Measurements from ENCODE around the gene ZNF483. TPM values are rescaled to one million over a fixed set of nuclear protein-coding genes. Genes with fewer than 3 reads are reported as not detected.

ZNF483 gene
- total and polyA plus RNA-seq, 4 donors, result 0.03 to 2.5 (median 0.65) TPM

GRCh38 chr9:111561165-111561719 is 36.3 kb downstream of the ZNF483 start:
- no peaks in the 10 kb centered on the region for H3K4me1 ChIP-seq (ENCODE audit: control insufficient read depth in 4 of 4, insufficient read depth in 4 of 4, low read length in 3 of 4)
- DNase-seq (ENCODE audit: low spot score), result no peak
- H3K9me3 ChIP-seq (ENCODE audit: control insufficient read depth in 4 of 4, low read length in 3 of 4), result no peaks in the 10 kb centered on the region
- H3K4me3 ChIP-seq (ENCODE audit: low read depth in 1 of 3, low read length in 3 of 3), result no peak overlapping the region
- H3K27me3 ChIP-seq (ENCODE audit: control insufficient read depth in 4 of 4, insufficient read depth in 4 of 4, low read length in 3 of 4), result no peaks in the 10 kb centered on the region
- no peak overlapping the region for H3K27ac ChIP-seq (ENCODE audit: low read depth in 1 of 2, low read length in 2 of 2)
- TF ChIP-seq FOXA2 (IDR thresholded peaks at IDR 0.05) (no peak), EGR1 (IDR thresholded peaks at IDR 0.05; ENCODE audit: low read depth in 2 of 2) (no peak), YY1 (IDR thresholded peaks at IDR 0.05) (no peak), CTCF (IDR thresholded peaks at IDR 0.05; ENCODE audit: low read depth, low read length, missing input control) (no peak)
- TF ChIP-seq, protein P1, sequence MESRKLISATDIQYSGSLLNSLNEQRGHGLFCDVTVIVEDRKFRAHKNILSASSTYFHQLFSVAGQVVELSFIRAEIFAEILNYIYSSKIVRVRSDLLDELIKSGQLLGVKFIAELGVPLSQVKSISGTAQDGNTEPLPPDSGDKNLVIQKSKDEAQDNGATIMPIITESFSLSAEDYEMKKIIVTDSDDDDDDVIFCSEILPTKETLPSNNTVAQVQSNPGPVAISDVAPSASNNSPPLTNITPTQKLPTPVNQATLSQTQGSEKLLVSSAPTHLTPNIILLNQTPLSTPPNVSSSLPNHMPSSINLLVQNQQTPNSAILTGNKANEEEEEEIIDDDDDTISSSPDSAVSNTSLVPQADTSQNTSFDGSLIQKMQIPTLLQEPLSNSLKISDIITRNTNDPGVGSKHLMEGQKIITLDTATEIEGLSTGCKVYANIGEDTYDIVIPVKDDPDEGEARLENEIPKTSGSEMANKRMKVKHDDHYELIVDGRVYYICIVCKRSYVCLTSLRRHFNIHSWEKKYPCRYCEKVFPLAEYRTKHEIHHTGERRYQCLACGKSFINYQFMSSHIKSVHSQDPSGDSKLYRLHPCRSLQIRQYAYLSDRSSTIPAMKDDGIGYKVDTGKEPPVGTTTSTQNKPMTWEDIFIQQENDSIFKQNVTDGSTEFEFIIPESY (IDR thresholded peaks at IDR 0.05), result no peak
- H3K36me3 ChIP-seq (ENCODE audit: control insufficient read depth in 4 of 4, insufficient read depth in 3 of 4, low read depth in 1 of 4, low read length in 3 of 4), result peaks cover 0 to 30% (median 23%) of the 10 kb centered on the region in 4 donors
- H3K9ac ChIP-seq (ENCODE audit: low read depth in 1 of 2, low read length in 2 of 2), result no peak overlapping the region

DNA sequence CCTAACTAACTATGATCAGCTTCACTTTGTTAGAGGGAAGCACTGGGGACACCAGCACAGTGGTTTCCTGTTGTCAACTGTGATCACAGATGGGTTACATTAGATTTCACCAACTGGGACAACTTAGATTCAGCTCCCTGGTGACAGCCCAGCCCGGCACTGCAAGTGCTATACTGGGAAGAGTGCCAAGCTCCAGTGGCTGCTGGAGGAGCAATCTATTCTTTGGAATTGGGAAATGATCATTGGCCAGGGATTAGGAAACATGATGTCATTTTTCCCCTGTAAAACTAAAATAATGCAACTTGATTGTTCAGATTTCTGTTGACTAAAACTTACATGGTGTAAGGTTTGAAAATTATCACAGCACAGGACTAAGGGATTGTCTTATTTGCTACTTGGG is 41.3 kb downstream of the ZNF483 start:
- Histone ChIP-seq H3K4me3 (ENCODE audit: low read depth in 1 of 3, low read length in 3 of 3) (no peak overlapping the region), H3K27ac (ENCODE audit: low read depth in 1 of 2, low read length in 2 of 2) (no peak overlapping the region), H3K9me3 (ENCODE audit: control insufficient read depth in 4 of 4, low read length in 3 of 4) (no peaks in the 10 kb centered on the region), H3K36me3 (ENCODE audit: control insufficient read depth in 4 of 4, insufficient read depth in 3 of 4, low read depth in 1 of 4, low read length in 3 of 4) (peaks cover 16 to 65% (median 56%) of the 10 kb centered on the region in 4 donors), H3K4me1 (ENCODE audit: control insufficient read depth in 4 of 4, insufficient read depth in 4 of 4, low read length in 3 of 4) (peaks cover 0 to 6% (median 1%) of the 10 kb centered on the region in 4 donors), H3K27me3 (ENCODE audit: control insufficient read depth in 4 of 4, insufficient read depth in 4 of 4, low read length in 3 of 4) (no peaks in the 10 kb centered on the region), H3K9ac (ENCODE audit: low read depth in 1 of 2, low read length in 2 of 2) (no peak overlapping the region)
- TF ChIP-seq, protein P2, sequence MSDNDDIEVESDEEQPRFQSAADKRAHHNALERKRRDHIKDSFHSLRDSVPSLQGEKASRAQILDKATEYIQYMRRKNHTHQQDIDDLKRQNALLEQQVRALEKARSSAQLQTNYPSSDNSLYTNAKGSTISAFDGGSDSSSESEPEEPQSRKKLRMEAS (IDR thresholded peaks at IDR 0.05), result no peak
- TF ChIP-seq RXRA (IDR thresholded peaks at IDR 0.05) (peak in 1 of 2 donors; percentile 10), FOXA1 (IDR thresholded peaks at IDR 0.05) (no peak), RAD21 (IDR thresholded peaks at IDR 0.05) (peak in 1 of 2 donors; percentile 43), YY1 (IDR thresholded peaks at IDR 0.05) (no peak), JUND (IDR thresholded peaks at IDR 0.05) (peak; percentile 87 to 90), NR2F2 (IDR thresholded peaks at IDR 0.05) (no peak), ATF3 (IDR thresholded peaks at IDR 0.05) (peak; percentile 72), FOXA2 (IDR thresholded peaks at IDR 0.05) (peak; percentile 25), HNF4G (IDR thresholded peaks at IDR 0.05) (no peak), EGR1 (IDR thresholded peaks at IDR 0.05; ENCODE audit: low read depth in 2 of 2) (no peak), CTCF (IDR thresholded peaks at IDR 0.05; ENCODE audit: low read depth, low read length, missing input control) (no peak), SP1 (IDR thresholded peaks at IDR 0.05) (no peak), HNF4A (conservative IDR thresholded peaks at IDR 0.05) (peak; percentile 31 to 44), TAF1 (conservative IDR thresholded peaks at IDR 0.05) (no peak), GABPA (IDR thresholded peaks at IDR 0.05 in 1 of 2, conservative IDR thresholded peaks at IDR 0.05 in 1 of 2) (no peak)
- TF ChIP-seq, protein P3, sequence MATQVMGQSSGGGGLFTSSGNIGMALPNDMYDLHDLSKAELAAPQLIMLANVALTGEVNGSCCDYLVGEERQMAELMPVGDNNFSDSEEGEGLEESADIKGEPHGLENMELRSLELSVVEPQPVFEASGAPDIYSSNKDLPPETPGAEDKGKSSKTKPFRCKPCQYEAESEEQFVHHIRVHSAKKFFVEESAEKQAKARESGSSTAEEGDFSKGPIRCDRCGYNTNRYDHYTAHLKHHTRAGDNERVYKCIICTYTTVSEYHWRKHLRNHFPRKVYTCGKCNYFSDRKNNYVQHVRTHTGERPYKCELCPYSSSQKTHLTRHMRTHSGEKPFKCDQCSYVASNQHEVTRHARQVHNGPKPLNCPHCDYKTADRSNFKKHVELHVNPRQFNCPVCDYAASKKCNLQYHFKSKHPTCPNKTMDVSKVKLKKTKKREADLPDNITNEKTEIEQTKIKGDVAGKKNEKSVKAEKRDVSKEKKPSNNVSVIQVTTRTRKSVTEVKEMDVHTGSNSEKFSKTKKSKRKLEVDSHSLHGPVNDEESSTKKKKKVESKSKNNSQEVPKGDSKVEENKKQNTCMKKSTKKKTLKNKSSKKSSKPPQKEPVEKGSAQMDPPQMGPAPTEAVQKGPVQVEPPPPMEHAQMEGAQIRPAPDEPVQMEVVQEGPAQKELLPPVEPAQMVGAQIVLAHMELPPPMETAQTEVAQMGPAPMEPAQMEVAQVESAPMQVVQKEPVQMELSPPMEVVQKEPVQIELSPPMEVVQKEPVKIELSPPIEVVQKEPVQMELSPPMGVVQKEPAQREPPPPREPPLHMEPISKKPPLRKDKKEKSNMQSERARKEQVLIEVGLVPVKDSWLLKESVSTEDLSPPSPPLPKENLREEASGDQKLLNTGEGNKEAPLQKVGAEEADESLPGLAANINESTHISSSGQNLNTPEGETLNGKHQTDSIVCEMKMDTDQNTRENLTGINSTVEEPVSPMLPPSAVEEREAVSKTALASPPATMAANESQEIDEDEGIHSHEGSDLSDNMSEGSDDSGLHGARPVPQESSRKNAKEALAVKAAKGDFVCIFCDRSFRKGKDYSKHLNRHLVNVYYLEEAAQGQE (IDR thresholded peaks at IDR 0.05), result no peak
- TF ChIP-seq, protein P1 (IDR thresholded peaks at IDR 0.05), result no peak
- DNase-seq (ENCODE audit: low spot score), result no peak
- 16% methylated on average over 1 of the region's 1 CpG for WGBS
